ENCODE measurements around the gene GSK3B. TPM values are rescaled to one million over a fixed set of nuclear protein-coding genes. Genes with fewer than 3 reads are reported as not detected.

Gene GSK3B
- total and polyA plus RNA-seq, 10 of the 15 experiments (the other 5 are each of a cell fraction or from before 2014, with no cell fraction given): 8.5 to 49.8 (median 25.5) TPM

DNA sequence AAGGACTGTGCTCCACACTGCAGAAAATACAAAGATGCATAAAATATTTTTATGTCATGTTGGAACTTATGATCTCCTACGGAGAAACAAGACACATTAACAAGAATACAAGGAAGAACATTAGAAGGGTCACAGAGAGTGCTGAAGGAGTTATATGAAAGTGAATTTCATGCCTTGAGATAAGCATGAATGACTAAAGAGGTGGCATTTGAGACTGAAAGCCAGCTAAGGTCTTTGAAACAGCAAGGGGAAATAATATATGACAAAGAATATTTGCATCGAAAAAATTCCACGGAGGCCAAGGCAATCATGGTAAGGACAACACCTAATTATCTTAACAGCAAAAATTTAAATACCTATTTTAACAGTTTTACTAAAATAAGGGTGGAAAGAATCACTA, 12.5 kb downstream of the GSK3B start (continued):
- TF ChIP-seq, protein P1, sequence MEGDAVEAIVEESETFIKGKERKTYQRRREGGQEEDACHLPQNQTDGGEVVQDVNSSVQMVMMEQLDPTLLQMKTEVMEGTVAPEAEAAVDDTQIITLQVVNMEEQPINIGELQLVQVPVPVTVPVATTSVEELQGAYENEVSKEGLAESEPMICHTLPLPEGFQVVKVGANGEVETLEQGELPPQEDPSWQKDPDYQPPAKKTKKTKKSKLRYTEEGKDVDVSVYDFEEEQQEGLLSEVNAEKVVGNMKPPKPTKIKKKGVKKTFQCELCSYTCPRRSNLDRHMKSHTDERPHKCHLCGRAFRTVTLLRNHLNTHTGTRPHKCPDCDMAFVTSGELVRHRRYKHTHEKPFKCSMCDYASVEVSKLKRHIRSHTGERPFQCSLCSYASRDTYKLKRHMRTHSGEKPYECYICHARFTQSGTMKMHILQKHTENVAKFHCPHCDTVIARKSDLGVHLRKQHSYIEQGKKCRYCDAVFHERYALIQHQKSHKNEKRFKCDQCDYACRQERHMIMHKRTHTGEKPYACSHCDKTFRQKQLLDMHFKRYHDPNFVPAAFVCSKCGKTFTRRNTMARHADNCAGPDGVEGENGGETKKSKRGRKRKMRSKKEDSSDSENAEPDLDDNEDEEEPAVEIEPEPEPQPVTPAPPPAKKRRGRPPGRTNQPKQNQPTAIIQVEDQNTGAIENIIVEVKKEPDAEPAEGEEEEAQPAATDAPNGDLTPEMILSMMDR (IDR thresholded peaks at IDR 0.05 in 2 of 3, conservative IDR thresholded peaks at IDR 0.05 in 1 of 3; ENCODE audit: control insufficient read depth in 2 of 3, extremely low read depth in 1 of 3, insufficient read depth in 1 of 3, low read depth in 3 of 3, low read length in 3 of 3): no peak
- TF ChIP-seq BACH1 (IDR thresholded peaks at IDR 0.05; ENCODE audit: borderline replicate concordance): no peak
- TF ChIP-seq ZSCAN29 (IDR thresholded peaks at IDR 0.05): no peak
- no peak for TF ChIP-seq SUPT20H (IDR thresholded peaks at IDR 0.05; ENCODE audit: borderline replicate concordance, control insufficient read depth, low read depth, low read length)
- TF ChIP-seq STAT3 (IDR thresholded peaks at IDR 0.05; ENCODE audit: low read depth, low read length): no peak
- TF ChIP-seq TBL1XR1 (IDR thresholded peaks at IDR 0.05; ENCODE audit: low read depth, low read length): no peak
- TF ChIP-seq ESRRA (IDR thresholded peaks at IDR 0.05; ENCODE audit: low read length): no peak
- no peak for TF ChIP-seq EED (IDR thresholded peaks at IDR 0.05; ENCODE audit: low read depth)
- no peak for TF ChIP-seq ZBTB40 (IDR thresholded peaks at IDR 0.05; ENCODE audit: borderline replicate concordance)
